ENCODE measurements around the gene ZG16B.

ZG16B gene

DNA sequence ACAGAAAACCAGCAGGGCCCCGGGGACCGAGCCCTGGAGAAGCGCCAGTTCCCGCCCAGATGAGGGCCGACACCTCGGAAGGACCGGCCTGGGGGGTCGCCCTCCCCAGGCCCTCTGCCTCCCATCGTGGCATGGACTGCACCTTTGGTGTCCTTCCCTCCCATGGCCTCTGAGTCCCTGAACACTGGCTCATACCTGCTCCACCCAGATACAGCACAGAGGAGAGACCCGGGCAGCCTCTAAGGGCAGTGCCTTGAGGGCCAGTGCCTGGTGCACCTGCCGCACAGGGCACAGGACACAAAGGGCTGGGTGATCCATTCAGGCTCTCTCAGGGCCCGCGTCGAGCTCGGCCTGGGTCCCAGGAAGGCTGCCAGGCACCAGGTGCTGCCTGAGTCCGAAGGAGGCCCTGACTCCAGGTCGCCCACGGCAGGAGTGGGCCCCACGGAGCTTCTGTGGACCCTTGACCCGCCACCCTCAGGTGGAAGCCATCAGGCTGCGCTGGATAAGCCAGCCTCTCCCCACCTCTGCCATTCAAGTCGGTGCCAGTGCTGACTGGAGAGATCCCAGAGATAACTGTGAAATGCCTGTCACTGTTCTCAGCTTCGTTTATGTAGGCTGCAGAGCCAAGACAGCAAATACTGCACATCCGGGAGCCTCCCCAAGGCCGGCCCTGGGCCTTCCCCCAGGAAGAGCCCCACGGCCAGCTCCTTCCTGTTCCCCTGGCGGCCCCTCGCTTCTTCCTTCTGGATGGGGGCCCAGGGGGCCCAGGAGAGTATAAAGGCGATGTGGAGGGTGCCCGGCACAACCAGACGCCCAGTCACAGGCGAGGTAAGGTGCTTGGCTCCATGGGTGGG, at the start of gene ZG16B:
Gene ZG16B (plus strand): TSS at position 803 of the 854 bp plus-strand sequence. CDS start 139 bp downstream, outside the sequence.
- DNase-seq (ENCODE audit: low read depth in 2 of 2): no peak

DNA sequence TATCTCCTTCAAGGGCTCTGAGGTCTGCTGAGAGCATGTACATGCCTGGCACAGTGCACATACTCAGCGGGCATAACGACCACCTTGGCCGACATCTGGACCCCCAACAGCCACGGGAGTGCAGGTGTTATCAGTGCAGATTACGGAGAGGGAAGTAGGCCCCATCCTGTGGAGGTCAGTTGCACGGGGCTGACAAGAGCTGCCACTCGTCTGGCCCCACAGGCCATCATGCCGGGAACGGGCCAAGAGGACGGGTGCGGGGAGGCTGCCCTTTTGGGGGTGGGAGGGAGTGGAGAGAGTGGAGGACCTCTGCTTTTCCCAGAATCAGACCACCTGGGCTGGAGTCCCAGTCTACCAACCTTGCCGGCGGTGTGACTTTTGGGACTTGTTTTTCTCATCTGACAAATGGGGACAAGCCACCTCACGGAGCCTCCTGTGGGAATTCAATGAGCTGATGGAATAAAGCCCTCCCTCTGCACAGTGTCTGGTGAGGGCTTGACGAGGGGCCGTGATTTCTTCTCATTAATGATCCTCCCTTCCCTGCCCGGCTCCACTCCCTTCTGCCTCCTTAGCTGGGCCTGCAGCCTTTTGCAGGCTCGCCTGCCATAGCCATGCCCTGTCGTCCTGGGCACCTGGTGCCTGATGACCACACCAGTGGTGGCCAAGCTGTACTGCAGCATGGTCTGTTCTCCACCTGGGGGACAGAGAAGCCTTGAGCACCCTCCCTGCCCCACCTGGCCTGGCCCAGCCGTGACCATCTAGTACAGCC, 47.3 kb upstream of the ZG16B start:
- no peak for DNase-seq (ENCODE audit: low read depth in 2 of 2)

DNA sequence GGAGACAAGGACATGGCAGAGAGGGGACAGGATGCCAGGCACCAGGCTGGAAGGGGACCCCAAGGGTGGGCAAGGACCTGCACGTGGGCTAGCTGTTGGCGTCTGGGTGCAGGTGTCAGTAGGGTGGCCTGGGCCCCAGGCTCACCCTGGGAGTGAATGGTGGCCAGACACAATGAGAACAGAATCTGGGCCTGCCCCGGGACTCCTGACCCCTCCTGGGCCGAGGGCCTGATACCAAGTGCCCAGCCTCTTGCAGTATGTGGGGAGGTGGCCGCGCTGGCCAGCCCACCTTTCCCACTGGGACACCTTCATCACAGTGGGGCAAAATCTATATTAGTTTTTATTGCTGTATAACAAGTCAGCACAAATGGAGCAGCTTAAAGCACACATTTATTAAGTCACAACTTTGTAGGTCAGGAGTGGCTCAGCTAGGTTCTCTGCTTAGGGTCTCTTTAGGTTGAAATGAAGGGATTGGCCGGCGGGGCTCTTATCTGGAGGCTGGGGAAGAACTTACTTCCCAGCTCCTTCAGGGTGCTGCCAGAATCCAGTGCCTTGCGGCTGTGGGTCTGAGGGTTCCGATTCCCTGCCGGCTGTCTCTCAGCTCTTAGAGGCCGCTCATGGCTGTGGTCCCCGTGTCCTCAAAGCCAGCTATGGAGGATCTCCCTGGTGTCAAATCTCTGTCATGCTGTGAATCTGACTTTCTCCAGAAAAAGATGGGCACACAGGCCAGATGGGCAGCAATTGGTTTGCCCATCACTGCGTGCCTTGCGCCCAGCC, 46.3 kb upstream of the ZG16B start:
- DNase-seq (ENCODE audit: low read depth in 2 of 2): no peak

- no peak for DNase-seq (ENCODE audit: low read depth in 2 of 2)
These were observed 45.6 kb upstream of the ZG16B start for GRCh38 chr16:2784358-2785100.

GRCh38 chr16:2785101-2785991, 44.8 kb upstream of the ZG16B start:
- peak; percentile 19 to 47 for DNase-seq (ENCODE audit: low read depth in 2 of 2)

GRCh38 chr16:2786061-2786825, 43.9 kb upstream of the ZG16B start:
- no peak for DNase-seq (ENCODE audit: low read depth in 2 of 2)

DNA sequence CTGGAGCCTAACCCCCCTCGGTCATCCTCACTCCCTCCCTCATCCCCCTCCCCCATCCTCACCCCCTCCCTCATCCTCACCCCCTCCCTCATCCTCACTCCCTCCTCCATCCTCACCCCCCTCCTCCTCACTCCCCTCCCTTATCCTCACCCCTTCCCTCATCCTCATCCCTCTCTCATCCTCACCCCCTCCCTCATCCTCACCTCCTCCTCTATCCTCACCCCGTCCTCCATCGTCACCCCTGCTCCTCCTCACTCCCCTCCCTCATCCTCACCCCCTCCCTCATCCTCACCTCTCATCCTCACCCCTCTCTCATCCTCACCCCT, 43.3 kb upstream of the ZG16B start:
- no peak for DNase-seq (ENCODE audit: low read depth in 2 of 2)

- DNase-seq (ENCODE audit: low read depth in 2 of 2): no peak
These were observed 42.7 kb upstream of the ZG16B start, which contains the start of gene PRSS33 for GRCh38 chr16:2787406-2787805. TSS of gene PRSS33 (minus strand) at chr16:2787560. CDS start at chr16:2786547, 1,013 bp downstream.

GRCh38 chr16:2787961-2788360, 42.1 kb upstream of the ZG16B start:
- DNase-seq (ENCODE audit: low read depth in 2 of 2): no peak

DNA sequence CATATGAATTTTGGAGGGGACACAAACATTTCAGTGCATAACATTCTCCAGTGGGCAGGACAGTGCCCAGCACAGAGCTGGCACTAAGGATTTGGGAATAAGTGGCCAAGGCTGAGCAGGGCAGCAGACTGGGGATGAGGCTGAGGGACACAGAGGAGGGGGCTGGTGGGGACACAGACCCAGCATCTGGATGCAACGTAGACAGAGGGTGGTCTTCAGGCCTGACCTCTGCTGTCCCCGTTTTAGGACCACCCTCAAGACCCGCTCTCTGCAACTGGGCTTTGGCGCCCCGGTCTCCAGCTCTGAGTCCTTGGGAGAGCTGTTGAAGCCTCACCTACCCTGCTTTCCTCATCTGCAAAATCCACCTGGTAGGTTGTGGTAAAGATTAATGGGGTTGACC, 39.5 kb upstream of the ZG16B start:
- no peak for DNase-seq (ENCODE audit: low read depth in 2 of 2)

DNA sequence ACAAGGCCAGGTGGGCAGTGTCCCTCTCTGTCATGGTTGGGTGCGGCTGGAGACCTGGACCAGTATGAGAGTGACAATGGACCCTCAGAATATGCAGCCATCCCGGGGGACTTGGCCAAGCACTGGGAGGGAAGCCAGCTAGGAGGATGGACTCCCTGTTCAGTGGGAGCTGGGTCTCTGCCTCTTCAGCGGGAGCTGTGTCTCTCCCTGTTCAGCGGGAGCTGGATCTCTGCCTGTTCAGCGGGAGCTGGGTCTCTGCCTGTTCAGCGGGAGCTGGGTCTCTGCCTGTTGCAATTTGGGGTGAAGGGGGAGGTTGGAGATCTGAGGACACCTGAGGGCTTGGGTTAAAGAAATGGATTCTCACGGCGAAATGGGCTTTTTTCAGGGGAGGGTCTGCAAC, 38.9 kb upstream of the ZG16B start:
- no peak for DNase-seq (ENCODE audit: low read depth in 2 of 2)

DNA sequence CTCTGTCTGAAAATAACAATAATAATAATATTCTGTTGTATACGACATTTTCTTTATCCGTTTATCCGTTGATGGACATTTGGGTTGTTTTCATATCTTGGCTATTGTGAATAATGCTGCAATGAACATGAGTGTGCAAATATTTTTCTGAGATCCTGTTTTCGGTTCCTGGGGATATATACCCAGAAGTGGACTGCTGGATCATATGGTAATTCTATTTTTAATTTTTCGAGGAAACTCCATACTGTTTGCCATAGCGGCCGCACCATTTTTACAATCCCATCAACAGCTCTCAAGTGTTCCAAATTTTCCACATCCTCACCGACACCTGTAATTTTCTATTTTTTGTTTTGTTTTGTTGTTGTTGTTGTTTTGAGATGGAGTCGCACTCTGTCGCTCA, 37.2 kb upstream of the ZG16B start:
- DNase-seq (ENCODE audit: low read depth in 2 of 2): no peak

GRCh38 chr16:2795395-2796143, 34.5 kb upstream of the ZG16B start:
- no peak for DNase-seq (ENCODE audit: low read depth in 2 of 2)

DNA sequence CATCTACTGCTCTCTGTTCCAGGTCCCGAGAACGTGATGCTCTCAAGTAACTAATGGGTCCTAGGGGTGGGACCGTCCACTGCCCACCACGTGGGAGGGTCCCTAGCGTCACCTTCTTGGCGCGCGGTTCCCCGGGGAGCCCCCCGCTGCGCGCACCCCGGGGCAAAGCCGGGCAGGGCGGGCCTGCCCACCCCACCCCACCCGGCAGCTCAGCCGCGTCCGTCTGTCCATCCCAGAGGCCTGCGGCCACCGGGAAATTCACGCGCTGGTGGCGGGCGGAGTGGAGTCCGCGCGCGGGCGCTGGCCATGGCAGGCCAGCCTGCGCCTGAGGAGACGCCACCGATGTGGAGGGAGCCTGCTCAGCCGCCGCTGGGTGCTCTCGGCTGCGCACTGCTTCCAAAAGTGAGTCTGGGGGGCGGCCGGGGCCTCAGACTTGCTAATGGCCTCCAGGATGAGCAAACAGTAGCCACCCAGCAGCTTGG, 31.3 kb upstream of the ZG16B start:
- no peak for DNase-seq (ENCODE audit: low read depth in 2 of 2)

GRCh38 chr16:2799205-2799858, 30.8 kb upstream of the ZG16B start:
- DNase-seq (ENCODE audit: low read depth in 2 of 2): no peak

- DNase-seq (ENCODE audit: low read depth in 2 of 2): no peak
These were observed 30.3 kb upstream of the ZG16B start for GRCh38 chr16:2799859-2800226.

DNA sequence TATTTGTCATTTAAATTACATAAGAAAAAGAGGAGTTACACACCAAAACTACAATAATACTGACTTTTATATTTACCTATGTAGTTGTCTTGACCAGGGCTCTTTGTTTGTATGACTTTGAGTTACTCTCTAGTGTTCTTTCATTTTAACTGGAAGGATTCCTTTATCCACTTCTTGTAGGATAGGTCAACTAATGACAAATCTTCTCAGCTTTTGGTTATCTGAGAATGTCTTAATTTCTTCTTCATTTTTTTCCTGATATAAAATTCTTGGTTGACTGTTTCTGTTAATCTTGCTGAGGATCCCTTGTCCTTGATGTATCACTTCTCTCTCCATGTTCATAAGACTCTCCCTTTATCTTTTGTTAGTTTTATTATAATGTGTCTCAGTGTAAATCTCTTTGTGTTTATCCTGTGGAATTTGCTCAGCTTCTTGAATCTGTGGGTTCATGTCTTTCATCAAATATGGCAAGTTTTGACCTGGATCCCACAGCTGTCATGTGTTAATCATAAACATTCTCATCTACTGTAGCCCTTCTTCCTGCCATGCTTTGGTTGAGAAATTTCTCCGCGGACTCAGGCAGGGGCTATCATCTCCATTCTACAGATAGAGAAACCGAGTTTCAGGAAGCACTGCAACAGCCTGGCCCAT, 26.4 kb upstream of the ZG16B start:
- no peak for DNase-seq (ENCODE audit: low read depth in 2 of 2)

DNA sequence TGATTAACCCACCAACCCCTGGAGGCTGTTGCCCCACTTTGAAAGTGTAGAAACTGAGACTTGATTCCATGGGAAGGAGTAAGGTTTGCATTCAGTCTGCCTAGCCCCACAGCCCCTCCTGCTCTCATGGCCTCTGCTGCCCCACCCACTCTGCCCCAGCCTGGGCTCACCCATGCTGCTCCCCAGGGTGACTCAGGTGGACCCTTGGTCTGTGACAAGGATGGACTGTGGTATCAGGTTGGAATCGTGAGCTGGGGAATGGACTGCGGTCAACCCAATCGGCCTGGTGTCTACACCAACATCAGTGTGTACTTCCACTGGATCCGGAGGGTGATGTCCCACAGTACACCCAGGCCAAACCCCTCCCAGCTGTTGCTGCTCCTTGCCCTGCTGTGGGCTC, 25.4 kb upstream of the ZG16B start:
- no peak for DNase-seq (ENCODE audit: low read depth in 2 of 2)

Measured in stimulated activated CD4-positive, alpha-beta T cell treated with anti-CD3 and anti-CD28 coated beads, Interleukin-1b, Interleukin-23, amount 100 ng/mL, for 4 hours (primary cell).